Head of caudate nucleus (tissue), 42 donors: ENCODE measurements around the gene DUT.
A peak's percentile ranks its signal among the peaks of the same experiment; 100 is the strongest.

Experiments
- DNase-seq, 42 donors: peaks; one replicate each; pipeline versions ENCODE4 v3.0.0 to v3.0.0-alpha.2; 2020 to 2021; ENCODE audit warnings: mixed read lengths in 7 of 42
- intact Hi-C: fragments of 100-400 bp; cut with DNase I; formaldehyde crosslinking; loops from one replicate; pipeline ENCODE4 v1.15.0; 2022

DUT gene

GRCh38 chr15:48391950-48392349, 60.7 kb downstream of the DUT start:
- DNase-seq = no peak
- intact Hi-C loops = no loop called here

- peak in 23 of 42 donors; percentile 6 to 80 (median 33) for DNase-seq
- intact Hi-C loops = no loop called here
Measured at GRCh38 chr15:48392356-48392755, 61.1 kb downstream of the DUT start.
